DMS153 treated with DMSO at 0.1 percent for 48 hours (cell line): ENCODE results near the gene OPRM1.
"Not testable (repeated sequence)": the region's sequence is repeated elsewhere in the genome, so short reads cannot be mapped to it uniquely, and the experiment has no call there.

Experiments used
- DNase-seq: peaks from one replicate; lab custom pipeline; 2025; ENCODE audit not compliant: unreplicated experiment; lab: John Stamatoyannopoulos, UW

Gene OPRM1

GRCh38 chr6:154039231-154039842, at the start of gene OPRM1:
OPRM1 (plus strand) TSS chr6:154039240; CDS start chr6:154039545, 305 bp downstream.
- DNase-seq, result no peak

- DNase-seq, result no peak
These were observed 49.1 kb upstream of the OPRM1 start for GRCh38 chr6:153989989-153990388.

GRCh38 chr6:153994004-153994403, 45.0 kb upstream of the OPRM1 start:
- no peak for DNase-seq

DNA sequence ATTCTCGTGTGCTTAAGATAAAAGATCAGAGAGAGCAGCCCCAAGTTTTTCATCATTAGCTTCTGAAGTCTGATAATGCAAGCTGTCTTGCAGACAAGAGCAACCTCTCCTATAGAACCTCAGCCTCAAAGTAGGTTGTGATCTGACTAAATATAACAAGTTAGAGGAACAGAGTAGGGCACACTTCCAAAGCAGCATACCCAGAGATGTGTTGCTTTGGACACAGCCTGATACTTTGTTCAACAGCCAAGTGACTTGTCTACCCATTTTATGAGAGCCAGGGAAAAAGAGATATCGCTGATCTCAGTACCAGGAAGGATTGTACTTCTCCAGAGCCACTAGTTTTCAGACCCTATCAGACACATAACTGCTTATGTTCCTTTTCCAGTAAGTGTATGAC, 44.2 kb upstream of the OPRM1 start:
- no peak for DNase-seq

DNA sequence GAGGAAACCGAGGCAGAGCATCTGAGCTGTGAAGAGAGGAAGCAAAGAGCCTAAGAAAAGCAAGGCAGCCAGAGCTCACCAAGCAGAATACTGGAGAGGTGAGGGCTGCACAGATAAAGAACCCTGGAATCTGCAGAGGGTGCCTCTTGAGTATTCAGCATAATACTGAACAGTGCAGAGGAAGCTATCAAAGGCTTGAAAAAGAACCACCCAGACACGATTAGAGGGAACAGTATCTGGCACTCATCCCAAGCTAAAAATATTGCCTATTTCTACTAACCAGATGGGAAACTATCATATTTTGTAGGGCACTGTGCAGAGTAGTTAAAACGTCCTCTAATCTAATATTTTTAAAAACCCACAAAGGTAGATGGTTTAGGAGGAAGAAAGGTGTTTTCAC, 41.8 kb upstream of the OPRM1 start:
- no peak for DNase-seq

DNA sequence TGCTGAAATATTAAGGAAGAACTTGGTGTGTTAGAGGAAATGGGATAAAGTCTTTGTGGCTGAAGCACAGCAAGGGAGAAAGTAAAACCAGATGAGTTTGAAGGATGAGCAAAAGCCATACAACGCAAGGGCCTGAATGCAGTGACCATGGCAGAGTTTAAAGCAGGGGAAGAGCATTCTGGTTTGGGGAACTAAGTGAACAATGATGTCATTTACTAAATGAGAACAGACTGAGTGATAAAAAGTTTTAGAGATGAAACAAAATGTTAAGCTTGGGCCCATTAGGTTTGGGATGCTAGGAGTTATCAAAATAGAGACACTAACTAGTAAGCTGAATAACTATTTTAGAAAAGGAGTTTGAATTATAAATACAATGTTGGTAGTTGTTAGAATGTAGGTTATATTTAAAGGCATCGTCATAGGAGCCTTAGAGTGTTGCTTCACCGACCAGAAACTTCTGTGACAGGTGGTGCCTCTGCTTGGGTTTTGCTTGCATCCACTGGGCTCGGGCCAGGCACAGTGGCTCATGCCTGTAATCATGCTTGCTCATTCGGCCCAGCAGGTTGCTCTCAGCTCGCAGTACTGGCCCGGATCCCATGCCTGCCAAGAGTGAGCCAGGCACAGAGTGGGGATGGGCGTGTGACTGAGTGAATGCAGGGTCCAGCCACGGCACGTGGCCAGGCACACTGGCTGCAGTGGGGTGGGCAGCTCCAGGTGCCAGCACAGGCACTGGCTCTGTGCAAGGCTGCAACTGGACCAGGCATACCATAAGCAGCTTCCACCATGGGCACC, 37.4 kb upstream of the OPRM1 start:
- no peak for DNase-seq

DNA sequence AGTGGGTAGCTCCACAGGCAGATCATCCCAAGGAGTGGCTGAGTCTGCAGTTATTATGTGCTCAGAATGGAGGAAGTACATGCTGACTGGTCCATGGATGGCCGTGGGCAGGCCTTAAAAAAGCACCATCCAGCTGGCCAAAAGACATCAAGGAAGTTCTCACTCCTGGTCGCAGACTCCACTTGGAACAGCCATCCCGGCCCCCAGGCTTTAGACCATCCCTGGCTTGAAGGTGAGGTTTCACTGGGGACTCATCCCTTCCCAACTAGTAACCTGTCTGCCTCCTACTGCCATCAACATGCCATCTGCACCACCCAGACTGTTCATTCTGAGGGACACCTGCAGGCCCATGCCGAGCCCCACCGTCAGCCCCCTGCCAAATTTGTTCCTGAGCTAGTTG, 36.1 kb upstream of the OPRM1 start:
- no peak for DNase-seq

DNA sequence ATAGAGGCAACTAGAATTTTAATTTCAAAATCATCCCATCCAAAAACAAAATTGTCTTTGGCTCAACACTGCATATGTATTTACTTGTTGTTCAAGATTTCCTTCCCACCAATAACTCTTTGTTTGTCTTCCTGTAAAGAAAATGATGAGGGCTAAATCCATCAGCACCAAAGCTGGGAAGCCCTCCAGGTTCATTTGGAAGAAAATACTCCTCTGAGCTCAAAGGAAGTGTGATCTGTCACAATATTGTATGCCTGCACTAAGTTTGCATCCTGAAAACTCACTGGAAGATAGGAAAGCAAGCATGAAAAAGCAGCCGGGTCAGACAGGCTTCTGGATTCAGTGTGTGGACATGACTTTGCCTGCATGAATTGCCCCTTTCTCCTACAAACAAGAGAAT, 28.7 kb upstream of the OPRM1 start:
- no peak for DNase-seq

DNA sequence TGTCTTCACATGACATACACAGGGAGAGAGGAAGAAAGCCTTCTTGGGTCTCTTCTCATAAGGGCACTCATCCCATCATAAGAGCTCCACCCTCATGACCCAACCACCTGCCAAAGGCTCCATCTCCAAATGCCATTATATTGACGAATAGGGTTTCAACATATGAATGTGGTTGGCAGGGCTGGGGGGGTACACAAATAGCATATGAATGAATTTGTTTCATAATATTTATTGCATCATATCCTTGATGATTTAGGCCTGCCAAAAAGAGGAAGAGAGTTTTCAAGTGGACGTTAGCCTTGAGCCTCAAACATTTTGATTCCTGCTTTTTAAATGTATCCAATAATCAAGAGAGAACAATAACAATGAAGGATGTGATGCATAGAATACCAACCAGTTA, 26.2 kb upstream of the OPRM1 start:
- no peak for DNase-seq

GRCh38 chr6:154017786-154018185, 21.3 kb upstream of the OPRM1 start:
- no peak for DNase-seq

GRCh38 chr6:154030646-154031045, 8.4 kb upstream of the OPRM1 start:
- DNase-seq, result no peak

GRCh38 chr6:154041001-154041400, 2.0 kb downstream of the OPRM1 start:
- DNase-seq, result no peak

DNA sequence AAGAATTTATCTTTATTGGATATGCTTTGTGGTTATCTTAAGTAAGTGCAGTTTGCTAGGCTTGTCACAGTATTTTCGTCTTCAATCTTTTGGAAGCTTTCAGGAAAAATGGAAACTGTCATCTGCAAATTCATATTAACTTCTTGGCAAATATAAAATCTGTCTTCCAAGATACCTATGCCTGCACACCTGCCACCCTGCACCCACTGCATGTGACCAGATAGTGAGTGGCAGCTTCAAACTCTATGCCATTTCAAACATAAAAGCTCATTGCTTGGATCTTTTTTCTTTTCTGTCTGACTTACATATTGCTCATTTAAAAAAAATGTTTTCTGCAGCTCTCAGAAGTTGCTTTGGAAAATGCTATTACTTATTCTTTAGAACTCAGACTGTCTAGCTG, 14.1 kb downstream of the OPRM1 start:
- no peak for DNase-seq

DNA sequence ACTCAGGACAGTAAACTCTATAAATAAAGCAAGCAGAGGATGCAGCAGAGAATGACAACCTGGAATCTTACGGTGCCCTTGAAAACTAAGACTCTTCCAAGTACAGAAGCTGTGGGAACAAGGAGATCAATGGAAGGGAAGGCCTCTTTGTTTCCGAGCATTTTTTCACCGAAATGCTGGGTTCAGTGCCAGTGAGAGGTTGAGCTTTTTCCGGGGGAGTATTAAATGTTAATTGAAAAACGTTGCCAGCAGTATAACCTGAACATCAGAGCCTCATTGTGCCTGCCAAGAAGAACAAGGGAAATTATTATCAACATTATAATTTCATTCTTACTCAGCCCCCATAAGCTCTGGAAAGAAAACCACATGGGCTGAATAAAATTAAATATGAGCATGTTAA, 17.5 kb downstream of the OPRM1 start:
- DNase-seq, result no peak

- no peak for DNase-seq
These were observed 18.1 kb downstream of the OPRM1 start for GRCh38 chr6:154057098-154057497.

GRCh38 chr6:154058963-154059680, 20.1 kb downstream of the OPRM1 start:
- DNase-seq, result no peak

DNA sequence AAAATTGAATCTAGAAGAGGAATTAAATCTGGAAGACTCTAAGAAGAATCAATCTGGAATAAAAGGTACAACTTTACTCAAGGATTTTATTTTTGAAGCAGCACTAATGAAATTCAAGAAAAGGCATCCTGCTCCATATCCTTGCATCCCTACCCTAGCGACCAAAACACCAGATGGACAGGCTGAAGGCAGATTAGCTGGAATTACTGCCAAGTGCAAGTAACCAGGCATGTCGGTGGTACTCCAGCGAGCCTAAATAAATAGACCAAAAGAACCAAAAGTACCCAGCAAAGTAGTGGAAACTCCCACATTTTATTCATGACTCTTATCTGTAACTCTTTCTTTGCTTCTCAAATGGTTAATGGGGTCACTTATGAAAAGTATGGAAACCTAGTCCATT, 21.0 kb downstream of the OPRM1 start:
- no peak for DNase-seq

DNA sequence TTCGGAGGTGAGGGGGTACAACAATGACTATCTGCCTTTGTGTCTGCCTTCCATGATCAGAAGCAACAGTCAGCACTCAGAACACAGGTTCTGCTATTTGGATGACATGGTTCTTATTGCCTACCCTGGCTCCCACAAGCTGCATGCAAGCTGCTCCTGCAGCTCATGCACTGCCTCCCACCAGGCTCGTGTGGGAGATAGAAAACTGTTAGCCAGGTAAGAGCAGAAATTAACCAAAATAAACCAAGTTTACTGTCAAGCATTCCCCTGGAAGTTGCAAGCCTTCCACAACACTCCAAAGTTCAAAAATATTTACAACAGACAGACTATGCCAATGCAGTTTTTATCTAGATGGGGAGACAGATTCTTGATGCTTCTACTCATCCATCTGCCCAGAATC, 31.0 kb downstream of the OPRM1 start:
- DNase-seq, result no peak

- DNase-seq, result no peak
These were observed 31.6 kb downstream of the OPRM1 start for GRCh38 chr6:154070657-154071056.

DNA sequence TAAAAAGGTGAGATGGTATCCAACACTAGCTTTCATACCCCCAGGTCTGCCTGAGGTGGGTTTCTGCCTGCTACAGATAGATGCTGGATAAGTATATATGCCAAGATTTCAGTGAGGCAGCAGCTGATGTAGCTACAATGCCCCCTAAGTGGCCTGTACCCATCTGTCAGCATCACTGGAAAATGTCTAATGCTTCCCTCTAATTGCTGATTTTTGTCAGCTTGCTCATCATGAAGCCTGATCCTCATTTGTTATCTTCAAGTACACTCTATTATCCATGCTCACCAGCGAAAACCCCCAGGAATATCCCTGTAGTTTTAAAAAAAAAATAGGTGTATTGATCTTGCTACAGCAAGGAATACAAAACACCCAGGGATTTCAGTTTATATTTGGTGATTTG, 32.2 kb downstream of the OPRM1 start:
- no peak for DNase-seq

DNA sequence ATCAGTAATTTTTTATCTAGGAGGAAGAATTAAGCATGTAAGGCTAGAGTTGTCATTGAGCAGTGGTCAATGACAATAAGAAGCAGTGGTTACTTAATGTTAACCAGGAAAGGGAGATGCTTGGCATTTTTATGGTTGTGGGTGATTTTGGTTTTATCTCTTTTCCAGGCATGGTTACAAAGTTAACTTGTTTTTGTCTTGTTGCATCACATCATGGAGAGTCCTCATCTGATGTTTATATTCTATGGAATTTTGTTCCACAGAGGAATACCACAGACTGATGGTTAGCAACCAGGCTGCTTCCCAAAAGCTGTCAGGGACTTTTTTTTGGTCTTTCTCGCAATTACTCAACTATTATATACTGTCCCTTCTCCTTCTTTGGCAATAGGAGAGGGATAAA, 32.7 kb downstream of the OPRM1 start:
- no peak for DNase-seq

- DNase-seq, result not testable (repeated sequence)
These were observed 39.6 kb downstream of the OPRM1 start for GRCh38 chr6:154078596-154078995.
